ENCODE measurements around the gene DICER1. TPM values are rescaled to one million over a fixed set of nuclear protein-coding genes. Genes with fewer than 3 reads are reported as not detected.

The DICER1 gene
- total RNA-seq, 1 donor from 2014 or later: 70.0 TPM

DNA sequence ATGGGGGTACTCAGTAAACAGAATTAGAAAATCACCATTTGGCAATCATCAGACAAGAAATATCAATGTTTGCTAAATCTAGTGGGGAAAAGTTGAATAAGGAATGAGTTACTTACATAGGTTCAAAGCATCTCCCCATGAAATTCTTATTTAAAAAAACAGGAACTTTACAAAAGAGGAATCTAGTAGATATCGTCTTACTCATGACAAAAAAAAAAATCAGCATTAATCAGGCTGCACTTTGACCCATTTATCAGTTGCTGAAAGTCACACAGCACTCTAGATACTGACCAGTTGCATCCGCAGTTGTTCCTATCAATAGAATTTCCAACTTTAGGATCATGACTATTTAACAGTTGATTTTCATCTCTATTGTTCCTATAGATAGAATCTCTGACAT lies 5.8 kb upstream of the DICER1 start:
- H3K4me3 ChIP-seq: no peak overlapping the region
- peaks cover 9% of the 10 kb centered on the region for H3F3A ChIP-seq (ENCODE audit: low read depth)
- Mint-ChIP-seq H3K4me1 (peaks cover 17% of the 10 kb centered on the region), H3K9me3 (peaks cover 10% of the 10 kb centered on the region), H3K4me3 (no peak overlapping the region), H3K36me3 (peaks cover 13% of the 10 kb centered on the region), H3K27me3 (ENCODE audit: insufficient read depth, low read depth) (peaks cover 2% of the 10 kb centered on the region), H3K27ac (no peak overlapping the region)
- no peak for DNase-seq (ENCODE audit: low spot score)
- no peaks in the 10 kb centered on the region for H3K36me3 ChIP-seq
- H3K4me2 ChIP-seq: peak overlapping the region; percentile 48
- H4K20me1 ChIP-seq (ENCODE audit: low read depth): no peaks in the 10 kb centered on the region
- no peak for TF ChIP-seq EZH2 (IDR thresholded peaks at IDR 0.05)
- TF ChIP-seq EZH2phosphoT487 (IDR thresholded peaks at IDR 0.05): no peak
- TF ChIP-seq, protein P1, sequence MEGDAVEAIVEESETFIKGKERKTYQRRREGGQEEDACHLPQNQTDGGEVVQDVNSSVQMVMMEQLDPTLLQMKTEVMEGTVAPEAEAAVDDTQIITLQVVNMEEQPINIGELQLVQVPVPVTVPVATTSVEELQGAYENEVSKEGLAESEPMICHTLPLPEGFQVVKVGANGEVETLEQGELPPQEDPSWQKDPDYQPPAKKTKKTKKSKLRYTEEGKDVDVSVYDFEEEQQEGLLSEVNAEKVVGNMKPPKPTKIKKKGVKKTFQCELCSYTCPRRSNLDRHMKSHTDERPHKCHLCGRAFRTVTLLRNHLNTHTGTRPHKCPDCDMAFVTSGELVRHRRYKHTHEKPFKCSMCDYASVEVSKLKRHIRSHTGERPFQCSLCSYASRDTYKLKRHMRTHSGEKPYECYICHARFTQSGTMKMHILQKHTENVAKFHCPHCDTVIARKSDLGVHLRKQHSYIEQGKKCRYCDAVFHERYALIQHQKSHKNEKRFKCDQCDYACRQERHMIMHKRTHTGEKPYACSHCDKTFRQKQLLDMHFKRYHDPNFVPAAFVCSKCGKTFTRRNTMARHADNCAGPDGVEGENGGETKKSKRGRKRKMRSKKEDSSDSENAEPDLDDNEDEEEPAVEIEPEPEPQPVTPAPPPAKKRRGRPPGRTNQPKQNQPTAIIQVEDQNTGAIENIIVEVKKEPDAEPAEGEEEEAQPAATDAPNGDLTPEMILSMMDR (IDR thresholded peaks at IDR 0.05): no peak
- H2AFZ ChIP-seq (replicated peaks): no peak overlapping the region
- H3K9me3 ChIP-seq (ENCODE audit: low read depth): no peaks in the 10 kb centered on the region
- no peak overlapping the region for H3K9ac ChIP-seq
- peaks cover 7% of the 10 kb centered on the region for H3K79me2 ChIP-seq (ENCODE audit: low read depth)
- H3K4me1 ChIP-seq: peaks cover 17% of the 10 kb centered on the region
- H3K27ac ChIP-seq: no peak overlapping the region
- no peaks in the 10 kb centered on the region for H3K27me3 ChIP-seq

DNA sequence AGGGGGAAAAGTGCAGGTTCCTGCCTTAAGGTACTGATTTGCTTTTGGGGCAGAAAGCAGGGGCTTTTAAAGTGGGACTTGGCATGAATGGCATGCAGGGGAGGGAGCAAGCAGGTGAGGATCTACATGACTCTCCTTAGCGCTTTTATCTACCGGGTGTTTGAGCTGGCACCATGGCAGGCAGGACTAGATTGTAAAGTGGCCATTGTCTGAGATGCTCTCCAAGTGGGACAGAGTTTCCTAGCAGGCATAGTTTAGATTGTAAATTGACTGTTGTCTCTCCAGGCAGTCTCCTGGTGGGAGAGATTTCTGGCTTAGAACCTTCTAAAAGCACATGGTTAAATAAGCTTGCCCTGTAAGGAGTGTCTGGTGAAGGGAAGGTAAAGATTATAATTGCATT lies 5.3 kb upstream of the DICER1 start:
- Mint-ChIP-seq H3K27ac (peak overlapping the region; percentile 40), H3K27me3 (ENCODE audit: insufficient read depth, low read depth) (peaks cover 2% of the 10 kb centered on the region)

DNA sequence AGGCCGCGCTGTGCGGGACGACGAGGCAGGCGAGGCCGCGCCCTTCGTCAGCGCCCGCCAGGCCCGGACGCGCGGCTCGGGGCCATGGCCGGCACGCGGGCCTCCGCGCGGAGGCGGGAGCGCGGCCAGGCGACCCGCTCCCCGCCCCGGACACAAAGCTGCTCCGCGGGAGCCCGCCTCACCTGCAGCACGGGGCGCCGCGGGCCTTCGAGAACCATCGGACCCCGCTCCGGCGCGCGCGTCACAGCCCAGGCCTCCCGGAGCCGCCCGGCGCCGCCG lies 342 bp downstream of the DICER1 start:
- H3K79me2 ChIP-seq (ENCODE audit: low read depth): peaks cover 57% of the 10 kb centered on the region
- H3K36me3 ChIP-seq: no peaks in the 10 kb centered on the region
- peak overlapping the region; percentile 96 for H3K4me3 Mint-ChIP-seq

More for the DNA sequence above, 5.3 kb upstream of the DICER1 start:
- H3K36me3 Mint-ChIP-seq: peaks cover 12% of the 10 kb centered on the region
- TF ChIP-seq, protein P1 (IDR thresholded peaks at IDR 0.05): no peak
- TF ChIP-seq EZH2 (IDR thresholded peaks at IDR 0.05) (no peak), EZH2phosphoT487 (IDR thresholded peaks at IDR 0.05) (no peak)
- Histone ChIP-seq H3K4me3 (no peak overlapping the region), H3K27me3 (no peaks in the 10 kb centered on the region), H3K27ac (no peak overlapping the region), H3K79me2 (ENCODE audit: low read depth) (peaks cover 7% of the 10 kb centered on the region), H3F3A (ENCODE audit: low read depth) (peaks cover 9% of the 10 kb centered on the region), H3K9ac (no peak overlapping the region), H2AFZ (replicated peaks) (no peak overlapping the region), H4K20me1 (ENCODE audit: low read depth) (no peaks in the 10 kb centered on the region), H3K9me3 (ENCODE audit: low read depth) (no peaks in the 10 kb centered on the region), H3K4me2 (peak overlapping the region; percentile 48), H3K36me3 (no peaks in the 10 kb centered on the region), H3K4me1 (peaks cover 17% of the 10 kb centered on the region)
- DNase-seq (ENCODE audit: low spot score): peak; percentile 14
- no peak overlapping the region for H3K4me3 Mint-ChIP-seq
- peaks cover 21% of the 10 kb centered on the region for H3K4me1 Mint-ChIP-seq
- H3K9me3 Mint-ChIP-seq: peaks cover 10% of the 10 kb centered on the region

More for the DNA sequence above, 342 bp downstream of the DICER1 start:
- peaks cover 24% of the 10 kb centered on the region for H3K4me1 Mint-ChIP-seq
- no peak overlapping the region for H3K27ac Mint-ChIP-seq
- H3K4me1 ChIP-seq: peaks cover 12% of the 10 kb centered on the region
- H3K27ac ChIP-seq: peak overlapping the region; percentile 36
- peak overlapping the region; percentile 98 for H3K4me2 ChIP-seq
- no peaks in the 10 kb centered on the region for H3K9me3 ChIP-seq (ENCODE audit: low read depth)
- peaks cover 25% of the 10 kb centered on the region for H3K36me3 Mint-ChIP-seq
- peak overlapping the region; percentile 76 for H3K4me3 ChIP-seq
- no peaks in the 10 kb centered on the region for H3F3A ChIP-seq (ENCODE audit: low read depth)
- TF ChIP-seq, protein P1 (IDR thresholded peaks at IDR 0.05): no peak
- TF ChIP-seq EZH2phosphoT487 (IDR thresholded peaks at IDR 0.05) (no peak), EZH2 (IDR thresholded peaks at IDR 0.05) (no peak)
- peaks cover 6% of the 10 kb centered on the region for H3K9me3 Mint-ChIP-seq
- no peak for DNase-seq (ENCODE audit: low spot score)
- peaks cover 18% of the 10 kb centered on the region for H4K20me1 ChIP-seq (ENCODE audit: low read depth)
- H3K27me3 ChIP-seq: no peaks in the 10 kb centered on the region
- peaks cover 2% of the 10 kb centered on the region for H3K27me3 Mint-ChIP-seq (ENCODE audit: insufficient read depth, low read depth)
- H2AFZ ChIP-seq (replicated peaks): peak overlapping the region; percentile 71
- H3K9ac ChIP-seq: peak overlapping the region; percentile 64

Data from neural progenitor cell (in vitro differentiated cells).